Neural progenitor cell (in vitro differentiated cells): ENCODE measurements around the gene HERC2. TPM values are rescaled to one million over a fixed set of nuclear protein-coding genes. Genes with fewer than 3 reads are reported as not detected.
A peak's percentile ranks its signal among the peaks of the same experiment; 100 is the strongest.
"Not testable (repeated sequence)": the region's sequence is repeated elsewhere in the genome, so short reads cannot be mapped to it uniquely, and the experiment has no call there.

Source experiments
- DNase-seq: peaks from one replicate; pipeline ENCODE4 v3.0.0-alpha.2; 2016; ENCODE audit warnings: low spot score
- H2AFZ ChIP-seq: fragments of 200-600 bp; sonication (generic); replicated peaks from 2 replicates; pipeline ENCODE4 v1.6.1; 2016; ENCODE audit warnings: antibody characterized with exemption
- H3F3A ChIP-seq: fragments of 200-600 bp; sonication (generic); 2 replicates; pipeline ENCODE4 v1.6.1; 2016; ENCODE audit warnings: antibody characterized with exemption, low read depth
- H3K27ac ChIP-seq: fragments of 200-600 bp; sonication (generic); 2 replicates; pipeline ENCODE4 v1.5.1; 2016; ENCODE audit warnings: mild to moderate bottlenecking
- H3K27me3 ChIP-seq: fragments of 200-600 bp; sonication (generic); 2 replicates; pipeline ENCODE4 v1.6.1; 2016; ENCODE audit warnings: mild to moderate bottlenecking, moderate library complexity
- H3K36me3 ChIP-seq: fragments of 200-600 bp; sonication (generic); 2 replicates; pipeline ENCODE4 v1.5.1; 2016
- H3K4me1 ChIP-seq: fragments of 200-600 bp; sonication (generic); 2 replicates; pipeline ENCODE4 v1.6.1; 2016; ENCODE audit warnings: mixed run types
- H3K4me2 ChIP-seq: fragments of 200-600 bp; sonication (generic); 2 replicates; pipeline ENCODE4 v1.6.1; 2016
- H3K4me3 ChIP-seq: fragments of 200-600 bp; sonication (generic); 2 replicates; pipeline ENCODE4 v1.5.1; 2016
- H3K79me2 ChIP-seq: fragments of 200-600 bp; sonication (generic); 2 replicates; pipeline ENCODE4 v1.6.1; 2016; ENCODE audit warnings: low read depth
- H3K9ac ChIP-seq: fragments of 200-600 bp; sonication (generic); 2 replicates; pipeline ENCODE4 v1.6.1; 2016
- H3K9me3 ChIP-seq: fragments of 200-600 bp; sonication (generic); 2 replicates; pipeline ENCODE4 v1.5.1; 2016; ENCODE audit warnings: low read depth
- H4K20me1 ChIP-seq: fragments of 200-600 bp; sonication (generic); 2 replicates; pipeline ENCODE4 v1.6.1; 2016; ENCODE audit warnings: low read depth
- H3K27ac Mint-ChIP-seq: 3 replicates; pipeline ENCODE4 v1.8.0; 2021; ENCODE audit warnings: mixed read lengths
- H3K27me3 Mint-ChIP-seq: 2 replicates; pipeline ENCODE4 v1.8.0; 2022; ENCODE audit warnings: low read depth, mild to moderate bottlenecking, inconsistent platforms, moderate library complexity, mixed read lengths; ENCODE audit not compliant: insufficient read depth
- H3K36me3 Mint-ChIP-seq: 3 replicates; pipeline ENCODE4 v1.8.0; 2021; ENCODE audit warnings: mixed read lengths
- H3K4me1 Mint-ChIP-seq: 3 replicates; pipeline ENCODE4 v1.8.0; 2021; ENCODE audit warnings: mixed read lengths
- H3K4me3 Mint-ChIP-seq: 3 replicates; pipeline ENCODE4 v1.8.0; 2021; ENCODE audit warnings: mild to moderate bottlenecking, moderate library complexity, mixed read lengths
- H3K9me3 Mint-ChIP-seq: 3 replicates; pipeline ENCODE4 v1.8.0; 2020; ENCODE audit warnings: mixed read lengths
- EZH2 ChIP-seq: fragments of 200-600 bp; sonication (generic); IDR thresholded peaks from 2 replicates; pipeline ENCODE4 v1.6.1; 2017; ENCODE audit warnings: antibody characterized with exemption, mild to moderate bottlenecking, moderate library complexity
- EZH2phosphoT487 ChIP-seq: fragments of 200-600 bp; sonication (generic); IDR thresholded peaks from 2 replicates; pipeline ENCODE4 v1.6.1; 2017; ENCODE audit warnings: antibody characterized with exemption
- total RNA-seq: library from RNA; depleted of rRNA; stranded (reverse); fragments of >200 nt; gene quantifications from 2 replicates; pipeline ENCODE4 v1.2.3, GENCODE V29; 2015; ENCODE audit warnings: low replicate concordance
- TF ChIP-seq, protein P1 (sequence below): fragments of 200-600 bp; sonication (generic); IDR thresholded peaks from 2 replicates; pipeline ENCODE4 v1.5.1; 2017; ENCODE audit warnings: antibody characterized with exemption, mild to moderate bottlenecking

The HERC2 gene
- total RNA-seq, 1 donor from 2014 or later, result 15.3 TPM

DNA sequence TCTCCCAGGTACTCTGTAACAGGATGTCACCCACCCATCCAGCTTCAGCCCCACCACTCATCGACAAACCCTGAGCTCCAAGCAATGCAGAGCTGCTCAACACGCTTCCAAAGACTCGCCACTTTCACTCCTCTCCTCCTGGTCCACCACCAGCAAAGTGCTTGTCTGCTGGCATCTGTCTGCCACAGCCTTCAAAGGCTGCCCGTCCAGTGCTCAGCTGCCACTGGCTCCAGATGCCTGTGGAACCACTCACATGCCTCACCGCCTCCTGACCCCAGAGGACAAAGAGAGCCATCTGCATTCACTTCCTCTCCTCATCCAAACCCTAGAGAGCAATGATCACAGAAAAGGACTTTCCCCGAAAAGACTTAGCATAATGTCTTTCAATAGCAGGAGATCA lies 113.4 kb downstream of the HERC2 start:
- no peak overlapping the region for H3K27ac Mint-ChIP-seq
- no peak overlapping the region for H3K4me3 Mint-ChIP-seq
- H3K4me1 Mint-ChIP-seq, result no peaks in the 10 kb centered on the region
- Histone ChIP-seq H4K20me1 (no peaks in the 10 kb centered on the region), H2AFZ (no peak overlapping the region), H3K36me3 (no peaks in the 10 kb centered on the region), H3K4me2 (no peak overlapping the region), H3F3A (no peaks in the 10 kb centered on the region), H3K4me1 (no peaks in the 10 kb centered on the region), H3K79me2 (no peaks in the 10 kb centered on the region), H3K27me3 (no peaks in the 10 kb centered on the region), H3K9me3 (no peaks in the 10 kb centered on the region), H3K27ac (no peak overlapping the region), H3K9ac (no peak overlapping the region), H3K4me3 (no peak overlapping the region)
- no peaks in the 10 kb centered on the region for H3K9me3 Mint-ChIP-seq
- H3K27me3 Mint-ChIP-seq, result peaks cover 2% of the 10 kb centered on the region
- peak; percentile 15 for DNase-seq
- H3K36me3 Mint-ChIP-seq, result peaks cover 24% of the 10 kb centered on the region
- TF ChIP-seq EZH2 (no peak), EZH2phosphoT487 (no peak)
- TF ChIP-seq, protein P1, sequence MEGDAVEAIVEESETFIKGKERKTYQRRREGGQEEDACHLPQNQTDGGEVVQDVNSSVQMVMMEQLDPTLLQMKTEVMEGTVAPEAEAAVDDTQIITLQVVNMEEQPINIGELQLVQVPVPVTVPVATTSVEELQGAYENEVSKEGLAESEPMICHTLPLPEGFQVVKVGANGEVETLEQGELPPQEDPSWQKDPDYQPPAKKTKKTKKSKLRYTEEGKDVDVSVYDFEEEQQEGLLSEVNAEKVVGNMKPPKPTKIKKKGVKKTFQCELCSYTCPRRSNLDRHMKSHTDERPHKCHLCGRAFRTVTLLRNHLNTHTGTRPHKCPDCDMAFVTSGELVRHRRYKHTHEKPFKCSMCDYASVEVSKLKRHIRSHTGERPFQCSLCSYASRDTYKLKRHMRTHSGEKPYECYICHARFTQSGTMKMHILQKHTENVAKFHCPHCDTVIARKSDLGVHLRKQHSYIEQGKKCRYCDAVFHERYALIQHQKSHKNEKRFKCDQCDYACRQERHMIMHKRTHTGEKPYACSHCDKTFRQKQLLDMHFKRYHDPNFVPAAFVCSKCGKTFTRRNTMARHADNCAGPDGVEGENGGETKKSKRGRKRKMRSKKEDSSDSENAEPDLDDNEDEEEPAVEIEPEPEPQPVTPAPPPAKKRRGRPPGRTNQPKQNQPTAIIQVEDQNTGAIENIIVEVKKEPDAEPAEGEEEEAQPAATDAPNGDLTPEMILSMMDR, result no peak

DNA sequence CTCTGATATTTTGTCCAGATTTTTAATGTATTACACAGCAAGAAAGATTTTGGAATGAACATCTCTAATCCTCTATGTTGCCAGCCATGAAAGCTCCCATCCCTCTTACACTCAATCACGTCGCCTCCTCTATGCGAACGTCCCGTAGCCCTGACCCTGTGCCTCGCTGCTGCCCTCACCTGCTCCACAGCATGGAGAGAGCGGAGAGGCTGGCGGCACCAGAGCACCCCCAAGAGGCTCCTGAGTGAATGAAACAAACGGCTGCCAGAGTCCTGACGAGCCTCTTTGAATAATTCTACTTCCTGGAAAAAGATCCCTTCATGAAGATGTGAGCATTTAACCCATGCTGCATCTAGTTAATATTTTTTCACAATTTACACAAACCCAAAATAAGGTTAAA lies 116.3 kb downstream of the HERC2 start:
- H4K20me1 ChIP-seq, H3K27ac Mint-ChIP-seq, H3K79me2 ChIP-seq, DNase-seq, H3K9ac ChIP-seq, H3K9me3 ChIP-seq, H3K36me3 ChIP-seq, H3K4me1 Mint-ChIP-seq, H3K9me3 Mint-ChIP-seq, H3K4me3 Mint-ChIP-seq, H2AFZ ChIP-seq, H3K27me3 Mint-ChIP-seq, H3K27me3 ChIP-seq, H3K4me1 ChIP-seq, H3K27ac ChIP-seq, H3K4me2 ChIP-seq, H3F3A ChIP-seq, H3K4me3 ChIP-seq: not testable (repeated sequence)
- H3K36me3 Mint-ChIP-seq, result peaks cover 27% of the 10 kb centered on the region

DNA sequence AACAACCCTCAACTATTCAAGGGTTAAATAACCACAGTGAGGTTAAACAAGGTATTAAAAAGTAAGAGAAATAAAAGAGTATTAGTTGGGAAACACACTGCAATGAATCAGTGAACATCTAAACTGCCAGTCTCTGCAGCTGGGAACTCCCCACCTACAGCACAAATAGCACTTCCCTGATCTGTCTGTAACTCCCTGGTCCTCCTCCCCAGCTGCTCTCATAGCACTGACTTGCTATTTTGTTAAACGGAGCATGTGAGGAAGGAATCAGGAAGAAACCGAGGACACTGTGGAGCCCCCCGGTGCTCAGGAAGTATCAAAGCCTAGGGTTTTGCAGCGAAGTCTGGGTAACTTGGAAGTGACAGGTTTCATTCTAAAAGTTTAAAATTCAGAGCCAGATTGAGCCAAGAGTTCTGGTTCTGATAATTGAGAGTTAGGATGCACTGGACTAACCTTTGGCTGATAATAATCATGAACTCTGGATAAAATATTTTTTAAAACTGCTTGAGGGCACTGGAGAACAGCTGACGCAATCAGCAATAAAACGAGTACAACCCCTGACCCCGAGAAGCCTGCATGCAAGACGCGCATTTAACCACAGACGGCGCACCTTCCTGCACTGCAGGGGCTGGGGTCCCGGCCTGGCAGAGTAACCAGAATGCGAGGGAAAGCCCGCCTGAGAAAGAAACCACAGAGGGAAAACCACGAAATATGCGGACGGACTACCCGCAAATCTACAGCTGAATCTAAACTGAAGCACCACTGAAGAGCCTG lies 118.7 kb downstream of the HERC2 start:
- not testable (repeated sequence) for H3K27ac Mint-ChIP-seq, H3K4me1 ChIP-seq, H3K9me3 Mint-ChIP-seq, H3K27me3 Mint-ChIP-seq, H3K9me3 ChIP-seq, H3K9ac ChIP-seq, H3K27me3 ChIP-seq, H3K4me2 ChIP-seq, H3K4me3 ChIP-seq, H3K79me2 ChIP-seq, H3K4me1 Mint-ChIP-seq, H2AFZ ChIP-seq, DNase-seq, H3K4me3 Mint-ChIP-seq, H3K36me3 ChIP-seq, H3F3A ChIP-seq, H3K27ac ChIP-seq, H4K20me1 ChIP-seq
- peaks cover 38% of the 10 kb centered on the region for H3K36me3 Mint-ChIP-seq

DNA sequence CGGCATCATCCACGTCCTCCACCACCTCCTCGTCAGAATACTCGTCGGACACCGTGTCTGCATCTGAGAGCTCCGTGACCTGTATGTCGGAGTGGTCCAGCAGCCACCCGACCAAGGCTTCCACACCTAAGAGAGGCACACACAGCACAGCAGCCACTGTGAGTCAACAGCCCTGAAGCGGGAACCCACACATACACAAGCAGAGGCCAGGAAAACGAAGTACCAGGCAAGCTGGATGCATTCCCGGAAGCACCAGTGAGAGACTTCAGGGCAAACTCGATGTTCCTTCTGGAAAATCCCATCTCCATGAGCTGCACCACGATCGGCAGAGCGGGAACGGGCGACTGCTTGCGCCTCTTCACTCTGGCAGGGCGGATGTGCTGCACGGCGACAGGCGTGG lies 119.9 kb downstream of the HERC2 start:
- peaks cover 34% of the 10 kb centered on the region for H3K36me3 Mint-ChIP-seq
- H3F3A ChIP-seq, H3K27me3 ChIP-seq, H3K4me1 ChIP-seq, H2AFZ ChIP-seq, DNase-seq, H3K9ac ChIP-seq, H3K4me2 ChIP-seq, H3K27ac ChIP-seq, H3K9me3 Mint-ChIP-seq, H3K9me3 ChIP-seq, H3K27ac Mint-ChIP-seq, H3K79me2 ChIP-seq, H4K20me1 ChIP-seq, H3K4me1 Mint-ChIP-seq, H3K36me3 ChIP-seq, H3K4me3 Mint-ChIP-seq, H3K27me3 Mint-ChIP-seq, H3K4me3 ChIP-seq: not testable (repeated sequence)

DNA sequence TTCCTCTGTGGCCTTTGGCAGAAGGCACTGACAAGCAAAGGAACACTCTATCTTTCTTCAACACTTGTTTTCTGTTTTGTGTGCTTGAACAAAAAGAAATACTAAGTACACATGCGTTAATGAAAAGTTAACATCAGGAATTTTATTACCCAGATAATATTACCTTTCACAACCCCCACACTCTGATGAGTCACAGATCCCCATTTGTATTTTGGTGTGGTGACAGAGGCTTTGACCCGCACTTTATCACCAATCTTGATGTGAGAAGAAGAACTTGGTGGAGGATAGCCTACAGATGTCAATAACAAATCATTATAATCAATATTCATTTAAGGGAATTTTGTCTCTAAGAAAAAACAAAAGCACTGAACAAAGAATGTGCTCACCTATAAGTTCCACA lies 123.8 kb downstream of the HERC2 start:
- H2AFZ ChIP-seq, H3K4me1 ChIP-seq, H3K27ac Mint-ChIP-seq, H3F3A ChIP-seq, DNase-seq, H4K20me1 ChIP-seq, H3K9me3 ChIP-seq, H3K4me2 ChIP-seq, H3K9me3 Mint-ChIP-seq, H3K4me1 Mint-ChIP-seq, H3K9ac ChIP-seq, H3K36me3 ChIP-seq, H3K27me3 ChIP-seq, H3K79me2 ChIP-seq, H3K4me3 ChIP-seq, H3K27me3 Mint-ChIP-seq, H3K27ac ChIP-seq, H3K4me3 Mint-ChIP-seq: not testable (repeated sequence)
- peaks cover 38% of the 10 kb centered on the region for H3K36me3 Mint-ChIP-seq

DNA sequence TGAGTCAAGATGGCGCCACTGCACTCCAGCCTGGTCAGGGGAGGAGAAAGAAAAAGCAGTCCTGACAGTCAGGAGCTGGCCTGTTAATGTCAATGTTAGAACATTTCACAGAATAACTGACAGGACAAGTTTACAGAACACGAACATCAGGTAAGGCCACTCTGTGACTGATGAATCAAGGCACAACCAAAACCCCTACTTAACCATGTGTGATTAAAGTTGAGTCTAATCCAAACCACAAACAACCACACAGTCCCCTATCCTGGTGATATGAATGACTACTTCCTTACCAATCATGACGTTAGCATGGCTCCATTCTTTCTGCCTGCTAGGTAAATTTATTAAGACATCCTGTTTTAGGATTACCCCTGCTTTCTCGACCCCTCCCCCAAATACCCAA lies 124.3 kb downstream of the HERC2 start:
- not testable (repeated sequence) for H3K4me3 ChIP-seq, H3K27me3 ChIP-seq, H3K36me3 ChIP-seq, H3K9me3 ChIP-seq, H3K27me3 Mint-ChIP-seq, H3K27ac Mint-ChIP-seq, H3K27ac ChIP-seq, H3K4me1 ChIP-seq, DNase-seq, H3F3A ChIP-seq, H3K79me2 ChIP-seq, H3K4me1 Mint-ChIP-seq, H3K9me3 Mint-ChIP-seq, H3K9ac ChIP-seq, H3K4me3 Mint-ChIP-seq, H4K20me1 ChIP-seq, H2AFZ ChIP-seq, H3K4me2 ChIP-seq
- H3K36me3 Mint-ChIP-seq, result peaks cover 38% of the 10 kb centered on the region

DNA sequence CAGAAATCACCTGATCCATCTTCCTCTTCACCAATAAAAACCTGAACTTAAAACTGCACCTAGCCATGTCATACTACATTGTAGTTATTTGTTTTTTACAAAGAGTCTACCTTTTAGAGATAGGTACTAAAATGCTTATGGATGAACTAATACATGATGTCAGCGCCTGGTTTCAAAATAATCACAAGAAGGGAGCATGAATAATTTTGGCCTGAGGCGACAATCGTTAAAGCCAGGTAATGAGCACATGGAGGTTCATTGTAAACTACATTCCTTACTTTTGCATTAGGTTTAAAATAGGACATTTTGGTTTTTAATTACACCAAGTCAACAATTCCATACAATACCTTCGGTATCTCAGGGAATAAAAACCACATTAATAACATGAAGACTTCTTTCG lies 125.4 kb downstream of the HERC2 start:
- not testable (repeated sequence) for H3K27me3 Mint-ChIP-seq, H3K4me3 ChIP-seq, H3K9me3 Mint-ChIP-seq, H3K4me2 ChIP-seq, H3K79me2 ChIP-seq, H3K9ac ChIP-seq, DNase-seq, H3K4me1 ChIP-seq, H3K27ac Mint-ChIP-seq, H3K27ac ChIP-seq, H3K27me3 ChIP-seq, H3K36me3 ChIP-seq, H4K20me1 ChIP-seq, H2AFZ ChIP-seq, H3K4me3 Mint-ChIP-seq, H3F3A ChIP-seq, H3K9me3 ChIP-seq
- Mint-ChIP-seq H3K4me1 (peaks cover 12% of the 10 kb centered on the region), H3K36me3 (peaks cover 36% of the 10 kb centered on the region)
